Cardiac fibroblast (primary cell): ENCODE results near the gene SCUBE1.
A peak's percentile ranks its signal among the peaks of the same experiment; 100 is the strongest.

Source experiments
- DNase-seq, 2 donors: peaks; one replicate each; pipeline versions ENCODE4 v3.0.0 to v3.0.0-alpha.2; 2010; ENCODE audit warnings: low read depth in 2 of 2
- H3K4me3 ChIP-seq, 2 donors: replicated peaks in 1 of 2; 1 replicate in 1 of 2; 2 replicates in 1 of 2; pipeline ENCODE4 v1.5.1; 2011; ENCODE audit warnings: low read depth in 2 of 2, low read length in 2 of 2, mild to moderate bottlenecking in 2 of 2, moderate library complexity in 1 of 2
- TF ChIP-seq, protein P1 (sequence below): IDR thresholded peaks from one replicate; pipeline ENCODE4 v1.5.1; 2011; ENCODE audit warnings: low read depth, mild to moderate bottlenecking, low read length, inconsistent platforms

Gene SCUBE1

GRCh38 chr22:43343262-43343669, at the start of gene SCUBE1:
Gene SCUBE1 (minus strand): TSS chr22:43343372. CDS start chr22:43343261, 111 bp downstream.
- DNase-seq = peak; percentile 9 to 29
- no peak within 1 kb of the TSS for H3K4me3 ChIP-seq
- TF ChIP-seq, protein P1, sequence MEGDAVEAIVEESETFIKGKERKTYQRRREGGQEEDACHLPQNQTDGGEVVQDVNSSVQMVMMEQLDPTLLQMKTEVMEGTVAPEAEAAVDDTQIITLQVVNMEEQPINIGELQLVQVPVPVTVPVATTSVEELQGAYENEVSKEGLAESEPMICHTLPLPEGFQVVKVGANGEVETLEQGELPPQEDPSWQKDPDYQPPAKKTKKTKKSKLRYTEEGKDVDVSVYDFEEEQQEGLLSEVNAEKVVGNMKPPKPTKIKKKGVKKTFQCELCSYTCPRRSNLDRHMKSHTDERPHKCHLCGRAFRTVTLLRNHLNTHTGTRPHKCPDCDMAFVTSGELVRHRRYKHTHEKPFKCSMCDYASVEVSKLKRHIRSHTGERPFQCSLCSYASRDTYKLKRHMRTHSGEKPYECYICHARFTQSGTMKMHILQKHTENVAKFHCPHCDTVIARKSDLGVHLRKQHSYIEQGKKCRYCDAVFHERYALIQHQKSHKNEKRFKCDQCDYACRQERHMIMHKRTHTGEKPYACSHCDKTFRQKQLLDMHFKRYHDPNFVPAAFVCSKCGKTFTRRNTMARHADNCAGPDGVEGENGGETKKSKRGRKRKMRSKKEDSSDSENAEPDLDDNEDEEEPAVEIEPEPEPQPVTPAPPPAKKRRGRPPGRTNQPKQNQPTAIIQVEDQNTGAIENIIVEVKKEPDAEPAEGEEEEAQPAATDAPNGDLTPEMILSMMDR = no peak

DNA sequence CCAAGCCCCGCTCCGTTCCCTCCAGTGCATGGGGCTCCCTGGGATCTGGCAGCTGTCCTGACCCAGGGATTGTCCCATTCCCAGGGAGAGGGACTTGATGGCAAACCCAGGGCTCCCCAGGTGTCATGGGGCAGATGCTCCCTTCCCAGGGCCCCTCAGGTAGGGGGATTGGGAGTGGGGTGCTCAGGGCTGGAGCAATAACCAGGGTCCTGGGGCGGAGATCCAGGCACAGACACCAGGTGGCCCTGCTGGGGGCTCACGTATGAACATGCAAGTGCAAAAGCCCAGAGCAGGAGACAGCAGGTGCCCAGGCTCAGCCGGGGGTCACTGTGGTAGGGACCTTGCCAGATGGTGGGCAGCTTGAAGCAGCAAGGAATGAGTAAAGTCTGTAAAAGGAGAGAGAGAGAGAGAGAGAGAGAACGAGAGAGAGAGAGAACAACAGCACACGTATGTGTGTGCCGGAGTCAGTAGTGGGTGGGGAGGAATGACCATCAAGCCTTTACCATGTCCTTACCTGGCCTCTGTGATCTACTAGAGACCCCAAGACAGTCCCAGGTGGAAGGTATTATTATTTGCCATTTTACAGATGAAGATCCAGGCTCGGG, 49.3 kb upstream of the SCUBE1 start:
- no peak overlapping the region for H3K4me3 ChIP-seq
- TF ChIP-seq, protein P1 = no peak
- no peak for DNase-seq

DNA sequence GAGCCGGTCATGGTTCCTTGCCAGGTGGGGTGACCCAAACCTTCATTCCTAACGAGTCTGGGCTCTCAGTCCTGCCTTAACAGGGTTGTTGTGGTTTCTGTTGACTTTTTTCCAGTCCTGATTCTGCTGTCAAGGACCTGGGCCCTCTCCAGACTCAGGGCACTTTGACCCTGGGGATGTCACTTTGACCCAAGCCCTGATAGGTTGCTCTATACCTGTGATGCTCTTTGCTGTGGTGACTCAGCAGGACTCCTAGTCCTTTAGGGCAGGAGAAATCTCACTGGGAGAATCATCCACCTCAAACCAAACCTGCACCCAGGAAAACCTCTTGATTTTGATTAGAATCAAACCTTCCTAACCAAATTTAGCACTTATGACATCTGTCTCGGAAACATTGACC, 48.1 kb upstream of the SCUBE1 start:
- no peak for DNase-seq

DNA sequence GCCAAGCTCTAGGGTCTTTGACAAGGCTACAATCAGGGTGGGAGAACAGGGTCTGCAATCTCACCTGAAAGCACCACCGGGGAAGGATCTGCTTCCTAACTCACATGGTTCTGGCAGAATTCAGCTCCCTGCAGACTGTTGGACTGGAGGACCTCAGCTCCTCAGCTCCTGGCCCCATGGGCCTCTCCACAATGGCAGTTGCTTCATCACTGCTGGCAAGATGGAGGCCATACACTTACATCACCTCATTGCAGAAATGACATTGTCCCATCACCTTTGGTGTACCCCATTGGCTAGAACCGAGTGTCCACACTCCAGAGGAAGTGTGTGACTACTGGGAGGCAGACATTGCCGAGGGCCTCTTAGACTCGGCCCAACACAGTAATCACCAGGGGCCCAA, 47.7 kb upstream of the SCUBE1 start:
- no peak for DNase-seq
- TF ChIP-seq, protein P1 = no peak
- no peak overlapping the region for H3K4me3 ChIP-seq

More for the DNA sequence above, 48.1 kb upstream of the SCUBE1 start:
- TF ChIP-seq, protein P1 = no peak
- H3K4me3 ChIP-seq = no peak overlapping the region

DNA sequence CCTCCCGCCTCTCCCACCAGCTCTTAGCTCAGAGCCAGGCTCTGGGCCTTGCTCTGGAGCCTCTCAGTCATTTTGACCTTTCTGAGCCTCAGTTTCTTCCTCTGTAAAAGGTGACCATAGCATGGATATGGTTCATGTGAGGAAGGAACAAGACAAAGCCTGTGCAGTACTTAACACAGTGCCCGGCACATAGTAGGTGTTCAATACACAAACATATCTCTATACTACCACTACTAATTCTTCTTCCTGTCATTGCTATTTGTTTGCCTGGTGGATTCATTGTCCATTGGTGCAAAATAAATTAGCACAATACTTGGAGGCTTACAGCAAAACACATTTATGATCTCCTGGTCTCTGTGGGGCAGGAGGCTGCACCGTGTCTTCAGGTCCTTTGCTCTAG, 47.0 kb upstream of the SCUBE1 start:
- DNase-seq = no peak
- H3K4me3 ChIP-seq = no peak overlapping the region
- TF ChIP-seq, protein P1 = no peak

- TF ChIP-seq, protein P1 = no peak
- no peak overlapping the region for H3K4me3 ChIP-seq
- no peak for DNase-seq
These were observed 46.2 kb upstream of the SCUBE1 start for GRCh38 chr22:43389227-43389836.
